HepG2 (cell line): Measurements from ENCODE around the gene OR10H1. TPM values are rescaled to one million over a fixed set of nuclear protein-coding genes. Genes with fewer than 3 reads are reported as not detected.

Experiments used
- ATAC-seq: fragments of 200-7000 bp; cut with Tn5 transposase; 3 replicates; pipeline ENCODE4 v1.9.1; 2020; ENCODE audit warnings: mild to moderate bottlenecking, moderate library complexity
- BruUV-seq: library from RNA; stranded (reverse); fragments of 400-500 nt; replicated peaks from 2 replicates; lab custom pipeline; 2021; lab: Mats Ljungman, UMichigan
- CTCF ChIA-PET: fragments of 300-600 bp; formaldehyde crosslinking; extraction: SDS; loops from one replicate; lab custom pipeline; 2021; ENCODE audit warnings: low total read pairs, inconsistent platforms, low intra/inter-chr PET ratio; lab: Yijun Ruan, JAX
- POLR2A ChIA-PET: fragments of 350-600 bp; sonication (Branson Sonifier 250); formaldehyde crosslinking; loops from one replicate; lab custom pipeline; 2020; ENCODE audit warnings: antibody characterized with exemption, inconsistent platforms; lab: Yijun Ruan, JAX
- DNase-seq: peaks from one replicate; pipeline ENCODE4 v3.0.0-alpha.2; 2015; ENCODE audit warnings: low spot score
- FAIRE-seq: peaks from 3 replicates; lab custom pipeline; 2011; peaks lifted over from hg19 to GRCh38; lab: Jason Lieb, UNC
- H2AFZ ChIP-seq: one replicate; pipeline ENCODE4 v1.6.1; 2011; ENCODE audit warnings: low read length, inconsistent platforms
- H3K27ac ChIP-seq: fragments of 300-600 bp; 3 replicates; pipeline ENCODE4 v1.8.0; 2011; ENCODE audit warnings: mixed run types, mild to moderate bottlenecking, mixed read lengths, low read length, inconsistent platforms; ENCODE audit not compliant: insufficient read depth; ENCODE audit errors: extremely low read length
- H3K27me3 ChIP-seq, 2 experiments: fragments of 200-600 bp in 1 of 2; 2 replicates in 1 of 2; 3 replicates in 1 of 2; pipeline versions ENCODE4 v1.6.0 to v1.8.0; 2011; ENCODE audit warnings: low read length in 2 of 2, mild to moderate bottlenecking in 2 of 2, moderate library complexity in 2 of 2, inconsistent platforms in 1 of 2; ENCODE audit not compliant: insufficient read depth in 2 of 2, control insufficient read depth in 1 of 2
- H3K36me3 ChIP-seq, 2 experiments: fragments of 200-600 bp in 1 of 2; replicated peaks in 1 of 2; 2 replicates in 1 of 2; 3 replicates in 1 of 2; pipeline versions ENCODE4 v1.5.1 to v1.8.0; 2011; ENCODE audit warnings: low read length in 2 of 2, inconsistent platforms in 1 of 2; ENCODE audit not compliant: insufficient read depth in 2 of 2, control insufficient read depth in 1 of 2
- H3K4me1 ChIP-seq: 2 replicates; pipeline ENCODE4 v1.5.1; 2012; ENCODE audit warnings: low read length, inconsistent platforms; ENCODE audit not compliant: insufficient read depth
- H3K4me2 ChIP-seq: 2 replicates; pipeline ENCODE4 v1.6.0; 2011; ENCODE audit warnings: low read depth, low read length, inconsistent platforms
- H3K4me3 ChIP-seq, 3 experiments: fragments of 200-600 bp in 1 of 3; sonication (generic), shearing (Covaris generic) in 1 of 3; replicated peaks in 1 of 3; 2 replicates each; pipeline ENCODE4 v1.5.1; 2011 to 2016; ENCODE audit warnings: low read length in 3 of 3, inconsistent platforms in 2 of 3, low read depth in 2 of 3, mild to moderate bottlenecking in 2 of 3, control low read depth in 1 of 3, mixed read lengths in 1 of 3; ENCODE audit not compliant: insufficient read depth in 1 of 3
- H3K79me2 ChIP-seq: one replicate; pipeline ENCODE4 v1.6.1; 2011; ENCODE audit warnings: low read length, inconsistent platforms; ENCODE audit not compliant: insufficient read depth
- H3K9ac ChIP-seq: 2 replicates; pipeline ENCODE4 v1.6.0; 2011; ENCODE audit warnings: mild to moderate bottlenecking, low read depth, low read length, inconsistent platforms; ENCODE audit not compliant: insufficient read depth
- H3K9me3 ChIP-seq: 2 replicates; pipeline ENCODE4 v1.5.1; 2012; ENCODE audit warnings: mild to moderate bottlenecking, low read length
- H4K20me1 ChIP-seq: 2 replicates; pipeline ENCODE4 v1.6.0; 2011; ENCODE audit warnings: inconsistent platforms, mild to moderate bottlenecking, low read length, moderate library complexity; ENCODE audit not compliant: insufficient read depth
- ARNT2 ChIP-seq: sonication (generic); formaldehyde crosslinking; IDR thresholded peaks from 2 replicates; pipeline ENCODE4 v1.8.0; 2022; ENCODE audit warnings: mild to moderate bottlenecking, low read depth, missing genetic modification reagents, moderate library complexity
- ATF7-NPFF ChIP-seq: sonication (generic); formaldehyde crosslinking; IDR thresholded peaks from 2 replicates; pipeline ENCODE4 v1.8.1; 2023; ENCODE audit warnings: mild to moderate bottlenecking, low read depth, missing genetic modification reagents, moderate library complexity
- BORCS8-MEF2B ChIP-seq: sonication (generic); formaldehyde crosslinking; IDR thresholded peaks from 2 replicates; pipeline ENCODE4 v1.8.0; 2022; ENCODE audit warnings: mild to moderate bottlenecking, missing genetic modification reagents
- CEBPB ChIP-seq: IDR thresholded peaks from 2 replicates; pipeline ENCODE4 v1.6.1; 2011; ENCODE audit warnings: low read depth, low read length, improper control_type of control experiment, borderline replicate concordance
- POLR2AphosphoS2 ChIP-seq: IDR thresholded peaks from 2 replicates; pipeline ENCODE4 v1.6.1; 2011; ENCODE audit warnings: low read depth, low read length, improper control_type of control experiment
- SP1 ChIP-seq, 2 experiments: fragments of 450-650 bp in 1 of 2; sonication (generic) in 1 of 2; formaldehyde crosslinking in 1 of 2; IDR thresholded peaks; 2 replicates each; pipeline versions ENCODE4 v1.4.0 to v1.6.1; 2016 to 2020; ENCODE audit warnings: missing genetic modification reagents in 1 of 2
- ZFP41 ChIP-seq: sonication (generic); formaldehyde crosslinking; IDR thresholded peaks from 2 replicates; pipeline ENCODE4 v1.4.0; 2020; ENCODE audit warnings: mild to moderate bottlenecking, missing genetic modification reagents, borderline replicate concordance
- WGBS: methylation state at CpG from one replicate; pipeline ENCODE4 v1.1.6; 2017; ENCODE audit warnings: low lambda C conversion rate; 5-methylcytosine and 5-hydroxymethylcytosine counted together
- in situ Hi-C: cut with HindIII; loops from 2 replicates; pipeline ENCODE4 v1.10.0; 2017; ENCODE audit warnings: low pct_unique_long_range_greater_than_20kb; ENCODE audit not compliant: extremely low pct_ligation_motif_present
- intact Hi-C: fragments of 100-400 bp; cut with micrococcal nuclease; formaldehyde crosslinking; loops from one replicate; pipeline ENCODE4 v1.10.0; 2022; ENCODE audit not compliant: unreplicated experiment
- polyA plus RNA-seq, 8 experiments: library from polyadenylated mRNA; depleted of rRNA in 3 of 8; stranded (reverse) in 7 of 8; unstranded in 1 of 8; fragments of >200 nt; fragmentation: Illumina TruSeq in 4 of 8; extraction: Trizol in 4 of 8; gene quantifications; 2 replicates each; pipeline versions ENCODE4 v1.2.1 to v1.2.3, GENCODE V29; 2011 to 2016; ENCODE audit warnings: low read depth in 4 of 8, missing spikeins in 1 of 8, mixed read lengths in 1 of 8; ENCODE audit not compliant: insufficient read depth in 1 of 8
- total RNA-seq, 5 experiments: library from RNA; depleted of rRNA; stranded (reverse); fragments of >200 nt; fragmentation: Illumina TruSeq; extraction: Trizol; gene quantifications; 2 replicates each; pipeline ENCODE4 v1.2.3, GENCODE V29; 2016; ENCODE audit warnings: low read depth in 1 of 5
- TF ChIP-seq, protein P1 (sequence below): sonication (generic); formaldehyde crosslinking; IDR thresholded peaks from 2 replicates; pipeline ENCODE4 v1.5.1; 2020; ENCODE audit warnings: mild to moderate bottlenecking, missing genetic modification reagents, borderline replicate concordance
- TF ChIP-seq, protein P2 (sequence below): IDR thresholded peaks from 2 replicates; pipeline ENCODE4 v1.6.1; 2016; ENCODE audit warnings: missing biosample characterization, missing genetic modification reagents, low read depth
- TF ChIP-seq, protein P3 (sequence below): sonication (generic); formaldehyde crosslinking; IDR thresholded peaks from 2 replicates; pipeline ENCODE4 v1.8.0; 2022; ENCODE audit warnings: mild to moderate bottlenecking, missing genetic modification reagents, borderline replicate concordance
- TF ChIP-seq, protein P4 (sequence below): sonication (generic); formaldehyde crosslinking; IDR thresholded peaks from 2 replicates; pipeline ENCODE4 v1.4.0; 2020; ENCODE audit warnings: missing genetic modification reagents

Gene OR10H1
- total and polyA plus RNA-seq, 2 of the 13 experiments (the other 11 are each of a cell fraction or from before 2014, with no cell fraction given): not detected

DNA sequence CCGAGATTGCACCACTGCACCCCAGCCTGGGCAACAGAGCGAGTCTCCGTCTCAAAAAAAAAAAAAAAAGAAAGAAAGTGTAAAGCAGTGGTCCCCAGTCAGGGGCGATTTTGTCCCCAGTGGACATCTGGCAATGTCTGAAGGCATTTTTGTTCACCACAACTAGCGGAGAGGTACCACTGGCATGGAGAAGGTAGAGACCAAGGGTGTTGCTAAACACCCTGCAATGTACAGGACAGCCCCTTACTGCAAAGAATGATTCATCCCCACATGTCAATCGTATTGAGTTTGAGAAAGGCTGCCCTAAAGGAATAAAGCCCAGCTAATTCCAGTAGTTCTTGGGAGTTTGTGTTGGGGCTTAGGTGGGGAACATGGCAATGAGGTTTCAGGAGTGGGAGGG, 43.7 kb upstream of the OR10H1 start:
- in situ Hi-C loops: no loop called here

More for the DNA sequence above, 43.7 kb upstream of the OR10H1 start:
- Histone ChIP-seq H3K4me1 (no peaks in the 10 kb centered on the region), H2AFZ (no peak overlapping the region), H3K9me3 (no peaks in the 10 kb centered on the region), H3K36me3 (no peaks in the 10 kb centered on the region), H3K4me3 (no peak overlapping the region), H3K9ac (no peak overlapping the region), H3K27me3 (peaks cover 2% of the 10 kb centered on the region in 2 experiments; a peak in 2 of 5 replicates), H3K4me2 (no peak overlapping the region), H3K27ac (no peak overlapping the region), H4K20me1 (no peaks in the 10 kb centered on the region), H3K79me2 (no peaks in the 10 kb centered on the region)
- no peak for FAIRE-seq
- 35% methylated on average over 6 of the region's 6 CpGs for WGBS
- ChIA-PET POLR2A (interaction anchor here (1.3 kb wide), 1 partner anchor 23 kb away, joined by 3 read pairs; no protein-coding TSS in a partner anchor), CTCF (no interaction called here)
- ATAC-seq: no peak
- DNase-seq: no peak
- TF ChIP-seq CEBPB: no peak
- TF ChIP-seq, protein P1, sequence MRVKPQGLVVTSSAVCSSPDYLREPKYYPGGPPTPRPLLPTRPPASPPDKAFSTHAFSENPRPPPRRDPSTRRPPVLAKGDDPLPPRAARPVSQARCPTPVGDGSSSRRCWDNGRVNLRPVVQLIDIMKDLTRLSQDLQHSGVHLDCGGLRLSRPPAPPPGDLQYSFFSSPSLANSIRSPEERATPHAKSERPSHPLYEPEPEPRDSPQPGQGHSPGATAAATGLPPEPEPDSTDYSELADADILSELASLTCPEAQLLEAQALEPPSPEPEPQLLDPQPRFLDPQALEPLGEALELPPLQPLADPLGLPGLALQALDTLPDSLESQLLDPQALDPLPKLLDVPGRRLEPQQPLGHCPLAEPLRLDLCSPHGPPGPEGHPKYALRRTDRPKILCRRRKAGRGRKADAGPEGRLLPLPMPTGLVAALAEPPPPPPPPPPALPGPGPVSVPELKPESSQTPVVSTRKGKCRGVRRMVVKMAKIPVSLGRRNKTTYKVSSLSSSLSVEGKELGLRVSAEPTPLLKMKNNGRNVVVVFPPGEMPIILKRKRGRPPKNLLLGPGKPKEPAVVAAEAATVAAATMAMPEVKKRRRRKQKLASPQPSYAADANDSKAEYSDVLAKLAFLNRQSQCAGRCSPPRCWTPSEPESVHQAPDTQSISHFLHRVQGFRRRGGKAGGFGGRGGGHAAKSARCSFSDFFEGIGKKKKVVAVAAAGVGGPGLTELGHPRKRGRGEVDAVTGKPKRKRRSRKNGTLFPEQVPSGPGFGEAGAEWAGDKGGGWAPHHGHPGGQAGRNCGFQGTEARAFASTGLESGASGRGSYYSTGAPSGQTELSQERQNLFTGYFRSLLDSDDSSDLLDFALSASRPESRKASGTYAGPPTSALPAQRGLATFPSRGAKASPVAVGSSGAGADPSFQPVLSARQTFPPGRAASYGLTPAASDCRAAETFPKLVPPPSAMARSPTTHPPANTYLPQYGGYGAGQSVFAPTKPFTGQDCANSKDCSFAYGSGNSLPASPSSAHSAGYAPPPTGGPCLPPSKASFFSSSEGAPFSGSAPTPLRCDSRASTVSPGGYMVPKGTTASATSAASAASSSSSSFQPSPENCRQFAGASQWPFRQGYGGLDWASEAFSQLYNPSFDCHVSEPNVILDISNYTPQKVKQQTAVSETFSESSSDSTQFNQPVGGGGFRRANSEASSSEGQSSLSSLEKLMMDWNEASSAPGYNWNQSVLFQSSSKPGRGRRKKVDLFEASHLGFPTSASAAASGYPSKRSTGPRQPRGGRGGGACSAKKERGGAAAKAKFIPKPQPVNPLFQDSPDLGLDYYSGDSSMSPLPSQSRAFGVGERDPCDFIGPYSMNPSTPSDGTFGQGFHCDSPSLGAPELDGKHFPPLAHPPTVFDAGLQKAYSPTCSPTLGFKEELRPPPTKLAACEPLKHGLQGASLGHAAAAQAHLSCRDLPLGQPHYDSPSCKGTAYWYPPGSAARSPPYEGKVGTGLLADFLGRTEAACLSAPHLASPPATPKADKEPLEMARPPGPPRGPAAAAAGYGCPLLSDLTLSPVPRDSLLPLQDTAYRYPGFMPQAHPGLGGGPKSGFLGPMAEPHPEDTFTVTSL: no peak
- TF ChIP-seq ATF7-NPFF (CRISPR knock-in tag): no peak
- TF ChIP-seq, protein P2, sequence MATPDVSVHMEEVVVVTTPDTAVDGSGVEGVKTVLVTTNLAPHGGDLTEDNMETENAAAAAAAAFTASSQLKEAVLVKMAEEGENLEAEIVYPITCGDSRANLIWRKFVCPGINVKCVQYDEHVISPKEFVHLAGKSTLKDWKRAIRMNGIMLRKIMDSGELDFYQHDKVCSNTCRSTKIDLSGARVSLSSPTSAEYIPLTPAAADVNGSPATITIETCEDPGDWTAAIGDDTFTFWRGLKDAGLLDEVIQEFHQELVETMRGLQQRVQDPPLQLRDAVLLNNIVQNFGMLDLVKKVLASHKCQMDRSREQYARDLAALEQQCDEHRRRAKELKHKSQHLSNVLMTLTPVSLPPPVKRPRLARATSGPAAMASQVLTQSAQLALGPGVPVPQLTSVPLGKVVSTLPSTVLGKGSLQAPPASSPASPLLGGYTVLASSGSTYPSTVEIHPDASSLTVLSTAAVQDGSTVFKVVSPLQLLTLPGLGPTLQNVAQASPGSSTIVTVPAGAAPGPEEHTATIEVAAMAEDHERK: no peak
- TF ChIP-seq SP1 (IDR thresholded peaks at IDR 0.05): no peak
- no peak for TF ChIP-seq SP1 (CRISPR knock-in tag; IDR thresholded peaks at IDR 0.05)
- TF ChIP-seq BORCS8-MEF2B (CRISPR knock-in tag): no peak
- no peak for TF ChIP-seq ZFP41
- TF ChIP-seq, protein P3, sequence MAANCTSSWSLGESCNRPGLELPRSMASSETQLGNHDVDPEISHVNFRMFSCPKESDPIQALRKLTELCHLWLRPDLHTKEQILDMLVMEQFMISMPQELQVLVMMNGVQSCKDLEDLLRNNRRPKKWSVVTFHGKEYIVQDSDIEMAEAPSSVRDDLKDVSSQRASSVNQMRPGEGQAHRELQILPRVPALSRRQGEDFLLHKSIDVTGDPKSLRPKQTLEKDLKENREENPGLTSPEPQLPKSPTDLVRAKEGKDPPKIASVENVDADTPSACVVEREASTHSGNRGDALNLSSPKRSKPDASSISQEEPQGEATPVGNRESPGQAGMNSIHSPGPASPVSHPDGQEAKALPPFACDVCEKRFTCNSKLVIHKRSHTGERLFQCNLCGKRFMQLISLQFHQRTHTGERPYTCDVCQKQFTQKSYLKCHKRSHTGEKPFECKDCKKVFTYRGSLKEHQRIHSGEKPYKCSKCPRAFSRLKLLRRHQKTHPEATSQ: no peak
- TF ChIP-seq, protein P4, sequence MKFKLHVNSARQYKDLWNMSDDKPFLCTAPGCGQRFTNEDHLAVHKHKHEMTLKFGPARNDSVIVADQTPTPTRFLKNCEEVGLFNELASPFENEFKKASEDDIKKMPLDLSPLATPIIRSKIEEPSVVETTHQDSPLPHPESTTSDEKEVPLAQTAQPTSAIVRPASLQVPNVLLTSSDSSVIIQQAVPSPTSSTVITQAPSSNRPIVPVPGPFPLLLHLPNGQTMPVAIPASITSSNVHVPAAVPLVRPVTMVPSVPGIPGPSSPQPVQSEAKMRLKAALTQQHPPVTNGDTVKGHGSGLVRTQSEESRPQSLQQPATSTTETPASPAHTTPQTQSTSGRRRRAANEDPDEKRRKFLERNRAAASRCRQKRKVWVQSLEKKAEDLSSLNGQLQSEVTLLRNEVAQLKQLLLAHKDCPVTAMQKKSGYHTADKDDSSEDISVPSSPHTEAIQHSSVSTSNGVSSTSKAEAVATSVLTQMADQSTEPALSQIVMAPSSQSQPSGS: no peak
- no peak for TF ChIP-seq ARNT2 (CRISPR knock-in tag)
- no peak for TF ChIP-seq POLR2AphosphoS2
- intact Hi-C loops: no loop called here
- BruUV-seq: no TSS peak
